Stimulated activated CD8-positive, alpha-beta memory T cell treated with anti-CD3 and anti-CD28 coated beads, Interleukin-4, amount 100 ng/mL, for 1 hour (primary cell): ENCODE results near the gene METTL1.
"Not testable (repeated sequence)": the region's sequence is repeated elsewhere in the genome, so short reads cannot be mapped to it uniquely, and the experiment has no call there.

Source experiments
- DNase-seq, 2 donors: peaks; one replicate each; pipeline ENCODE4 v3.0.0-alpha.2; 2020; ENCODE audit warnings: low read depth in 2 of 2, low spot score in 1 of 2

Gene METTL1

DNA sequence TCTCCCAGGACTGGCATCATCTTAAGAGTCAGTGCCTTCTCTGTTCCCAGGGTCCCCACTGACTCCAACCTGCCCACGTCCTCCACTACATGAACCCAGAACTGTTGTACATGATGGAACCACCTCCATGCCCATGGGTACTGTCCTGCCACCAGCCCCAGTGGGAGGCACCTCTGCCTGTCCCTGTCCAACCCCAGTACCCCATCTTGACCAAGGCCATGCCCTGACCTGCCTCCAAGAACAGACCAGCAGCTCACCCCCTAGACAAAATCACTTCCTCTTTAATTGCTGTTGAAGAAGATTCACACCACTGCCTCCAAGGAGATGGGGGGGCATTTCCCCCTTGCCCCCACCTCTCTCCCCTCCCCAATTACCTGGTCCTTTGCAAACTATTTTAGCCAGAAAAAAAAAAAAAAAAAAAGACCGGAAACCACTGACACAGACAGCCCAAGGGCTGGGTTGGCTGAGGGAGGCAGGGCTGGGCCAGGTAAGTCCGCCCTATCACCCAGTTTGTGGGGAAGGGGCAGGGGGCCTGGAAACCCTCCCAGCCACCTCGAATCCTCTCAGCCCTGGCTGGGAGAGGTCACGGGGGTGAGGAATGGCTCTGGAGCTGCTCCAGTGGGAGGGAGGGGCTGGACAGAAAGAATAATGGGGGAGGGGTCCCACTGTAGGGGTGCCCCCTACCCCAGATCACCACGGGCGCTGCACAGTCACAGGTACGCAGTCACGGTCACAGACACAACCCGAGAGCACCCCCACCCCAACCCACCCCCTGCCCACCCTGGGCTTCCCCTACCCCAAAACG lies 46.8 kb downstream of the METTL1 start:
- DNase-seq: no peak

GRCh38 chr12:57724003-57724935 lies 47.6 kb downstream of the METTL1 start:
- no peak for DNase-seq

DNA sequence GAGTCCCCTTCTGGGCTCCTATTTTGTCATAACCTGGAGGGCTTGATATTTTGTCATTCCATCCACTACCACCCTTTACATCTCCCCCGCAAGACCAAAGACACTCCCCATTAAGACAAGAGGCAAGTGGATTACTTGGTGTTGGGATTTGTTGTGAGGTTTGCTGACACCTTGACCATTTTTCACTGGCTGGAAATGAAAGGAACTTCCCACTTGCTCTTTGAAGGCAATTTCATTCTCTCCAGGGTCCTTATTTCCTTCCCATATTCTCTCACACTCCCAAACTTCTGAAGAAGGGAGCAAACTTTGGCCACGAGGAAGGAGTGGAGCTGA lies 48.3 kb downstream of the METTL1 start:
- no peak for DNase-seq

- no peak for DNase-seq
These were observed 48.9 kb downstream of the METTL1 start for GRCh38 chr12:57722716-57723629.

GRCh38 chr12:57721846-57722608 lies 49.9 kb downstream of the METTL1 start:
- not testable (repeated sequence) for DNase-seq

GRCh38 chr12:57720606-57721595 lies 51.0 kb downstream of the METTL1 start:
- no peak for DNase-seq

DNA sequence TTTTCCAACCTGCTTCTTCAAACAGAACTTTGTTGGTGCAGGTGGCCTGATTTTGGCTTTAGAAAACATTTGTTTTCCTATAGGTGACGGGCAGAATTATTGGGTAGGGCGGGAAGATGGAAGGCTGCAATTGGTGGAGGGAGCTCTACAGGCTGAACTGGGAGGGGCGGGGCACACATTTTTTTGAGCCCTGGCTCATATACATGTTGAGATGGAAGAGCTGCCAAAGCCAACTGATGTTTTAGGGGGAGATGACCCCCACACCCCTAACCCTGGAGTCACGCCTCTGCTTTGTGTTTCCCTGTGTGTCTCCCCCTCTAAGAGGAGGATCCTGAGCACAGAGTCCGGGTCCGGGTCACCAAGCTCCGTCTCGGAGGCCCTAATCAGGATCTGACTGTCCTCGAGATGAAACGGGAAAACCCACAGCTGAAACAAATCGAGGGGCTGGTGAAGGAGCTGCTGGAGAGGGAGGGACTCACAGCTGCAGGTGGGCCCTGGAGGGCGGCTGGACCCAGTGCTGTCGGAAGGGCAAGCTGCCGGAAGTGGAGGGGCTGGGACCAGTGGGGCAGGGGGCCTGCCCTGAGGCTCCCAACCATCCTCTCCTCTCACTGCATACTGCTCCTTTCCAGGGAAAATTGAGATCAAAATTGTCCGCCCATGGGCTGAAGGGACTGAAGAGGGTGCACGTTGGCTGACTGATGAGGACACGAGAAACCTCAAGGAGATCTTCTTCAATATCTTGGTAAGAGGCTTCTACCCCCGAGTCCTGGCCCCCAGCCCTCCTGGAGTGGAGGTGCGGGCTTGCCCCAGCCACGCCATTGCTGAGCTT lies 51.9 kb downstream of the METTL1 start:
- no peak for DNase-seq

DNA sequence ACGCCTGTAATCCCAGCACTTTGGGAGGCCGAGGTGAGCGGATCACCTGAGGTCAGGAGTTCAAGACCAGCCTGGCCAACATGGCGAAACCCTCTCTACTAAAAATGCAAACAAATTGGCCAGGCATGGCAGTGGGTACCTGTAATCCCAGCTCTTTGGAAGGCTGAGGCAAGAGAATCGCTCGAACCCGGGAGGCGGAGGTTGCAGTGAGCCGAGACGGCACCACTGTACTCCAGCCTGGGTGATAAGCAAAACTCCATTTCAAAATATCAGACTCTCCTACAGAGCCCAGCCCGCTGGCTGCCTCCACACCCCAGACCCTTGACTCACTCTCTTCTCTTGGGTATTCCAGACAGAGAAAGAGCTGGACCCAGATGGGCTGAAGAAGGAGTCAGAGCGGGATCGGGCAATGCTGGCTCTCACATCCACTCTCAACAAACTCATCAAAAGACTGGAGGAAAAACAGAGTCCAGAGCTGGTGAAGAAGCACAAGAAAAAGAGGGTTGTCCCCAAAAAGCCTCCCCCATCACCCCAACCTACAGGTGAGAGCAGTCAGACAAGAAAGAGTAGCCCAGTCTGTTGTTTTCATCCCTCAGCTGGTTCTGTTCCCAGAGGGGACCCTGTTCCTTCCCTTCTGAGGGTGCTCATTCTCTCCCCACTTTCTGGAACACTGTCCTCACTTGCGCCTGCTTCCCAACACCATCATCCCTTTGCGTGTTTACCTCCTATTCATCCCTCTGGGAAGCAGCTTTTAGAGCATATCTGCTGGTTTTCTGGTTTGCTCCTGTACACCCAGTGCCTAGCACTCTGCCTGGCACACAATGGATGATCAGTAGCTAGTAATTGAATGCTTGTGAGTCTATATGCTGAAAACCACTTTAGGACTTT lies 53.0 kb downstream of the METTL1 start:
- DNase-seq: no peak
